H1 (cell line): ENCODE data around the gene SMG1. TPM values are rescaled to one million over a fixed set of nuclear protein-coding genes. Genes with fewer than 3 reads are reported as not detected.
"Not testable (repeated sequence)": the region's sequence is repeated elsewhere in the genome, so short reads cannot be mapped to it uniquely, and the experiment has no call there.

ENCODE experiments used
- CTCF ChIA-PET: fragments of 300-600 bp; sonication (Branson Sonifier 250); formaldehyde crosslinking; loops from one replicate; lab custom pipeline; 2021; ENCODE audit not compliant: partially characterized antibody; lab: Charles Lee
- POLR2A ChIA-PET: fragments of 300-600 bp; sonication (Branson Sonifier 250); formaldehyde crosslinking; loops from one replicate; lab custom pipeline; 2021; ENCODE audit warnings: inconsistent platforms; ENCODE audit not compliant: partially characterized antibody; lab: Charles Lee
- DNase-seq, 2 experiments: peaks; one replicate each; pipeline versions ENCODE4 v3.0.0 to v3.0.0-alpha.2; 2010 to 2022; ENCODE audit warnings: low spot score in 2 of 2, low read depth in 1 of 2, mixed read lengths in 1 of 2
- FAIRE-seq: peaks from 2 replicates; lab custom pipeline; 2011; peaks lifted over from hg19 to GRCh38; lab: Jason Lieb, UNC
- H2AFZ ChIP-seq: 2 replicates; pipeline ENCODE4 v1.8.1; 2012; ENCODE audit warnings: low read length, inconsistent platforms
- H2AK5ac ChIP-seq: 2 replicates; pipeline ENCODE4 v1.6.1; 2013; ENCODE audit warnings: low read depth, low read length
- H2BK120ac ChIP-seq: replicated peaks from 2 replicates; pipeline ENCODE3; 2013; ENCODE audit warnings: low read depth, low read length, inconsistent platforms
- H2BK12ac ChIP-seq: 2 replicates; pipeline ENCODE4 v1.6.1; 2013; ENCODE audit warnings: low read depth, low read length
- H2BK15ac ChIP-seq: 2 replicates; pipeline ENCODE4 v1.6.1; 2013; ENCODE audit warnings: low read length
- H2BK20ac ChIP-seq: 2 replicates; pipeline ENCODE4 v1.6.1; 2013; ENCODE audit warnings: low read length
- H2BK5ac ChIP-seq: 2 replicates; pipeline ENCODE4 v1.6.1; 2013; ENCODE audit warnings: low read depth, low read length
- H3K14ac ChIP-seq: 2 replicates; pipeline ENCODE4 v1.6.1; 2013; ENCODE audit warnings: inconsistent platforms; ENCODE audit not compliant: insufficient read length
- H3K18ac ChIP-seq: 2 replicates; pipeline ENCODE4 v1.6.1; 2013; ENCODE audit warnings: low read length; ENCODE audit errors: extremely low read depth
- H3K23ac ChIP-seq: 2 replicates; pipeline ENCODE4 v1.6.1; 2013; ENCODE audit warnings: inconsistent platforms; ENCODE audit not compliant: insufficient read length
- H3K23me2 ChIP-seq: 2 replicates; pipeline ENCODE4 v1.6.1; 2013; ENCODE audit warnings: low read depth, low read length
- H3K27ac ChIP-seq: 2 replicates; pipeline ENCODE4 v1.6.1; 2011; ENCODE audit warnings: low read depth, low read length, inconsistent platforms
- H3K27me3 ChIP-seq, 4 experiments: replicated peaks in 1 of 4; 1 replicate in 1 of 4; 2 replicates in 3 of 4; pipeline versions ENCODE4 v1.6.1 to v1.8.1; 2011 to 2013; ENCODE audit warnings: low read length in 3 of 4, mild to moderate bottlenecking in 3 of 4, inconsistent platforms in 2 of 4, mixed read lengths in 2 of 4, moderate library complexity in 1 of 4; ENCODE audit not compliant: control insufficient read depth in 3 of 4, insufficient read depth in 3 of 4; ENCODE audit errors: extremely low read depth in 1 of 4
- H3K36me3 ChIP-seq, 4 experiments: 2 replicates each; pipeline versions ENCODE4 v1.6.1 to v1.8.1; 2011 to 2013; ENCODE audit warnings: mild to moderate bottlenecking in 4 of 4, low read length in 3 of 4, moderate library complexity in 2 of 4, control low read depth in 1 of 4, inconsistent platforms in 1 of 4; ENCODE audit not compliant: insufficient read depth in 4 of 4, control insufficient read depth in 2 of 4
- H3K4ac ChIP-seq: replicated peaks from 2 replicates; pipeline ENCODE3; 2013; ENCODE audit warnings: low read length, low read depth, mixed read lengths, inconsistent platforms; ENCODE audit not compliant: insufficient read length
- H3K4me1 ChIP-seq, 4 experiments: replicated peaks in 1 of 4; 1 replicate in 1 of 4; 2 replicates in 3 of 4; pipeline versions ENCODE4 v1.6.1 to v1.8.1; 2011 to 2013; ENCODE audit warnings: low read length in 3 of 4, inconsistent platforms in 2 of 4, mixed read lengths in 1 of 4; ENCODE audit not compliant: insufficient read depth in 4 of 4, control insufficient read depth in 3 of 4
- H3K4me2 ChIP-seq, 2 experiments: 2 replicates each; pipeline versions ENCODE4 v1.6.1 to v1.8.1; 2011 to 2013; ENCODE audit warnings: low read depth in 2 of 2, low read length in 2 of 2, control low read depth in 1 of 2, inconsistent platforms in 1 of 2, mild to moderate bottlenecking in 1 of 2; ENCODE audit not compliant: insufficient read depth in 1 of 2
- H3K4me3 ChIP-seq, 4 experiments: fragments of 200-600, 300-600 bp in 1 of 4; sonication (generic), shearing (Covaris generic), sonication (Bioruptor Twin) in 1 of 4; 2 replicates each; pipeline versions ENCODE4 v1.5.1 to v1.8.1; 2011 to 2016; ENCODE audit warnings: low read length in 4 of 4, low read depth in 3 of 4, control low read depth in 2 of 4, inconsistent platforms in 2 of 4, mild to moderate bottlenecking in 2 of 4, mixed read lengths in 1 of 4, moderate library complexity in 1 of 4; ENCODE audit not compliant: insufficient read depth in 2 of 4; ENCODE audit errors: extremely low read depth in 1 of 4
- H3K56ac ChIP-seq: replicated peaks from 2 replicates; pipeline ENCODE3; 2013; ENCODE audit warnings: low read depth, mild to moderate bottlenecking, mixed read lengths, low read length, inconsistent platforms; ENCODE audit not compliant: insufficient read length
- H3K79me1 ChIP-seq: 2 replicates; pipeline ENCODE4 v1.6.1; 2013; ENCODE audit warnings: low read depth, low read length, control low read depth
- H3K79me2 ChIP-seq, 2 experiments: 2 replicates each; pipeline versions ENCODE4 v1.6.1 to v1.8.1; 2012 to 2013; ENCODE audit warnings: low read length in 2 of 2, mild to moderate bottlenecking in 2 of 2, inconsistent platforms in 1 of 2; ENCODE audit not compliant: insufficient read depth in 2 of 2, control insufficient read depth in 1 of 2
- H3K9ac ChIP-seq, 4 experiments: replicated peaks in 1 of 4; 1 replicate in 1 of 4; 2 replicates in 3 of 4; pipeline versions ENCODE4 v1.6.1 to v1.8.1; 2011 to 2013; ENCODE audit warnings: low read depth in 3 of 4, low read length in 3 of 4, control low read depth in 2 of 4, mild to moderate bottlenecking in 2 of 4, moderate library complexity in 2 of 4, inconsistent platforms in 1 of 4; ENCODE audit errors: extremely low read depth in 1 of 4
- H3K9me3 ChIP-seq, 2 experiments: 2 replicates each; pipeline versions ENCODE4 v1.6.1 to v1.8.1; 2012 to 2013; ENCODE audit warnings: mild to moderate bottlenecking in 2 of 2, moderate library complexity in 2 of 2, control low read depth in 1 of 2, inconsistent platforms in 1 of 2, low read depth in 1 of 2, low read length in 1 of 2, mixed read lengths in 1 of 2; ENCODE audit not compliant: insufficient read depth in 2 of 2
- H4K20me1 ChIP-seq, 2 experiments: replicated peaks in 1 of 2; 2 replicates each; pipeline versions ENCODE3 to v1.8.1; 2011 to 2013; ENCODE audit warnings: inconsistent platforms in 2 of 2, low read length in 2 of 2, mild to moderate bottlenecking in 1 of 2; ENCODE audit not compliant: insufficient read depth in 2 of 2, control insufficient read depth in 1 of 2
- H4K5ac ChIP-seq: 2 replicates; pipeline ENCODE4 v1.6.1; 2013; ENCODE audit warnings: low read length, low read depth, mixed read lengths, inconsistent platforms; ENCODE audit not compliant: insufficient read length
- H4K8ac ChIP-seq: 2 replicates; pipeline ENCODE4 v1.8.0; 2013; ENCODE audit warnings: mild to moderate bottlenecking, moderate library complexity, low read length, inconsistent platforms; ENCODE audit not compliant: insufficient read depth; ENCODE audit errors: extremely low read depth
- H4K91ac ChIP-seq: replicated peaks from 2 replicates; pipeline ENCODE3; 2013; ENCODE audit warnings: low read length, mixed read lengths, inconsistent platforms; ENCODE audit not compliant: insufficient read length
- RAD21 ChIP-seq, 2 experiments: IDR thresholded peaks in 1 of 2; conservative IDR thresholded peaks in 1 of 2; 2 replicates each; pipeline ENCODE4 v1.6.1; 2011; ENCODE audit warnings: low read depth in 2 of 2, low read length in 2 of 2, improper control_type of control experiment in 1 of 2, inconsistent platforms in 1 of 2, mild to moderate bottlenecking in 1 of 2, moderate library complexity in 1 of 2
- WGBS, 2 experiments: shearing (Covaris generic) in 1 of 2; methylation state at CpG; one replicate each; pipeline versions ENCODE4 v1.1.6 to v1.1.7; 2013 to 2015; ENCODE audit warnings: low lambda C conversion rate in 2 of 2, mixed read lengths in 2 of 2, inconsistent platforms in 1 of 2, low coverage in 1 of 2, missing lambda C conversion rate in 1 of 2; ENCODE audit not compliant: insufficient replicate concordance in 2 of 2, insufficient coverage in 1 of 2, insufficient read length in 1 of 2; ENCODE audit errors: extremely low coverage in 1 of 2, missing lambda C conversion rate in 1 of 2; 5-methylcytosine and 5-hydroxymethylcytosine counted together
- polyA plus RNA-seq, 7 experiments: library from polyadenylated mRNA; depleted of rRNA in 3 of 7; stranded (reverse) in 5 of 7; unstranded in 2 of 7; fragments of >200 nt in 5 of 7; fragments of 200-250 nt in 2 of 7; gene quantifications; 1 replicate in 5 of 7; 2 replicates in 1 of 7; 4 replicates in 1 of 7; pipeline versions ENCODE4 v1.2.1 to v1.2.3, GENCODE V29; 2011 to 2013; ENCODE audit warnings: missing spikeins in 2 of 7, mixed read lengths in 2 of 7
- total RNA-seq: library from RNA; stranded (reverse); fragmentation: NEBNext Ultra II Directional; extraction: Animal tissue kit (Norgen Biotek cat#: 25700); gene quantifications from 2 replicates; pipeline ENCODE4 v1.2.1, GENCODE V29; 2021
- TF ChIP-seq, protein P1 (sequence below), 3 experiments: IDR thresholded peaks; 1 replicate in 2 of 3; 2 replicates in 1 of 3; pipeline versions ENCODE4 v1.5.1 to v1.6.1; 2011; ENCODE audit warnings: low read length in 3 of 3, mild to moderate bottlenecking in 3 of 3, inconsistent platforms in 2 of 3, low read depth in 1 of 3, moderate library complexity in 1 of 3; ENCODE audit not compliant: insufficient read depth in 1 of 3; ENCODE audit errors: control extremely low read depth in 1 of 3

The SMG1 gene
- total and polyA plus RNA-seq, 2 of the 8 experiments (the other 6 are each of a cell fraction or from before 2014, with no cell fraction given): 14.9 to 90.6 TPM

DNA sequence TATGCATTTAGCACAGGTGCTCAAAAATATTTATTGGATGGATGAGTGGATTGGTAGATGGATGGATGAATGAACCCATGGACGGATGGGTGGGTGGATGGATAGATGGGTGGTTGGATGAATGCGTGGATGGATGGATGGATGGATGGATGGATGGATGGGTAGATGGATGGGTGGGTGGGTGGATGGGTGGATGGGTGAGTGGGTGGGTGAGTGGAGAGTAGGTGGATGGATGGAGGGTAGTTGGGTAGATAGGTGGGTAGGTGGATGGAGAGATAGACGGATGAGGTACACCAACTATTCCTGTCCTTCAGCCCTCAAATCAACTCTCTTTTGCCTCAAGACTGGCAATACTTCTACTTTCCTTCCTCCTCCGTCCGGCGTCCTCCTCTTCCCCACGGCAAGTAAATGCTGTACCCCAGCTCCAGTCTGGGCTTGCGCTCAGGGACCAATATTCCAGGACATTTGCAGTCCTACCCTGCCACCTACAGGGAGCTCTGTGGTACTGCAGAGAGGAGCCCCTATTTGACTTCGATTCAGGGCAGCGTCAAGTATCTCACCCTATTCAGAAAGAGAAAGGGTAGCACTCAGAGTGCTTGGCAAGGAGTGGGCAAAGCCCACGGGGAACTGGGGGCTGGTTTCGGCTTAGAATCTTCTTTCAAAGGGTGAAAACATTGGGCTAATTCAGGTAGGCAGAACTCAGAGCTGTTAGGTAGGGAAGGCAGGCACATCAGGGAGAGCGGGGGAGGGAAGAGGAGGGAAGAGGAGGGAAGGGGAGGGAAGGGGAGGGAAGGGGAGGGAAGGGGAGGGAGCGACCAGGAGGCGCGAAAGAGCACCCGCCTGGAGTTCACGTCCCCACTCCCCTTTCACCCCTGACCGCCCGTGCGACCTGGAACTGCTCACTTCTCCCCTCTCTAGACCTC is 166.3 kb downstream of the SMG1 start:
- TF ChIP-seq RAD21 (IDR thresholded peaks at IDR 0.05 in 1 of 2, conservative IDR thresholded peaks at IDR 0.05 in 1 of 2; ENCODE audit: low read depth in 2 of 2, low read length in 2 of 2): peak; percentile 61 to 63
- TF ChIP-seq, protein P1, sequence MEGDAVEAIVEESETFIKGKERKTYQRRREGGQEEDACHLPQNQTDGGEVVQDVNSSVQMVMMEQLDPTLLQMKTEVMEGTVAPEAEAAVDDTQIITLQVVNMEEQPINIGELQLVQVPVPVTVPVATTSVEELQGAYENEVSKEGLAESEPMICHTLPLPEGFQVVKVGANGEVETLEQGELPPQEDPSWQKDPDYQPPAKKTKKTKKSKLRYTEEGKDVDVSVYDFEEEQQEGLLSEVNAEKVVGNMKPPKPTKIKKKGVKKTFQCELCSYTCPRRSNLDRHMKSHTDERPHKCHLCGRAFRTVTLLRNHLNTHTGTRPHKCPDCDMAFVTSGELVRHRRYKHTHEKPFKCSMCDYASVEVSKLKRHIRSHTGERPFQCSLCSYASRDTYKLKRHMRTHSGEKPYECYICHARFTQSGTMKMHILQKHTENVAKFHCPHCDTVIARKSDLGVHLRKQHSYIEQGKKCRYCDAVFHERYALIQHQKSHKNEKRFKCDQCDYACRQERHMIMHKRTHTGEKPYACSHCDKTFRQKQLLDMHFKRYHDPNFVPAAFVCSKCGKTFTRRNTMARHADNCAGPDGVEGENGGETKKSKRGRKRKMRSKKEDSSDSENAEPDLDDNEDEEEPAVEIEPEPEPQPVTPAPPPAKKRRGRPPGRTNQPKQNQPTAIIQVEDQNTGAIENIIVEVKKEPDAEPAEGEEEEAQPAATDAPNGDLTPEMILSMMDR (IDR thresholded peaks at IDR 0.05; ENCODE audit: control extremely low read depth in 1 of 3, insufficient read depth in 1 of 3, low read depth in 1 of 3, low read length in 3 of 3): peak in 2 of 3 experiments; percentile 24 to 41; a peak in 2 of 4 replicates
- TF ChIP-seq, all 59 proteins: peak for 2; not testable (repeated sequence) for 57
- H3K27me3 ChIP-seq, H2BK15ac ChIP-seq, POLR2A ChIA-PET, H3K36me3 ChIP-seq, H2BK5ac ChIP-seq, H3K56ac ChIP-seq, H4K5ac ChIP-seq, CTCF ChIA-PET, H3K9me3 ChIP-seq, H2AFZ ChIP-seq, H3K4me1 ChIP-seq, H3K4me2 ChIP-seq, H3K18ac ChIP-seq, H3K14ac ChIP-seq, H4K91ac ChIP-seq, H2BK12ac ChIP-seq, H4K8ac ChIP-seq, H2BK120ac ChIP-seq, H2AK5ac ChIP-seq, H3K23me2 ChIP-seq, H3K23ac ChIP-seq, H2BK20ac ChIP-seq, H3K9ac ChIP-seq, H3K27ac ChIP-seq, H3K79me2 ChIP-seq, H4K20me1 ChIP-seq, H3K4ac ChIP-seq, H3K79me1 ChIP-seq: not testable (repeated sequence)
- DNase-seq (peak in 1 of 2 experiments; percentile 53), FAIRE-seq (peak; percentile 71)
- 45% methylated on average over 13 of the region's 21 CpGs; no CpG with 5 or more reads in 1 of the 2 experiments for WGBS, 2 experiments
- H3K4me3 ChIP-seq: peak overlapping the region in 2 of 4 experiments; percentile 31 to 43; a peak in 4 of 8 replicates
